Measurements from ENCODE around the gene KCNK16.

DNA sequence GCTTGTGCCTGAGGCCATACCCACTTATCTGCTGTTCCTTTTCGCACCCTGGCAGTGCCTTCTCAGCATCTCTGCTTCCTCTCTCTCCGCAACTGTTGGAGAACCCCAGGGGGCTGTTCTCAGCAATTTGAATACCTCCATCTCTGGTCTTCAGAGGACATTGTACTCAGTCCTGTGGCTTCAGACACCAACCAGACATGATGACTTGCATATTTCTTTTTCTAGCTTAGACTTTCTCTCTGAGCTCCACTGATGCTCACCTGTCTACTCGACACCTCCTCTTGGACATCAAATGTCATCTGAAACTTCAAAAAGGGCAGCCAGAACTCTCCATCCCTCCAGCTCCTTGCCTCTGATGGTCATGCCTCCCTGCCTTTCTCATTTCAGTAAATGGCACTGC, 18.9 kb upstream of the KCNK16 start:
- TF ChIP-seq, protein P1, sequence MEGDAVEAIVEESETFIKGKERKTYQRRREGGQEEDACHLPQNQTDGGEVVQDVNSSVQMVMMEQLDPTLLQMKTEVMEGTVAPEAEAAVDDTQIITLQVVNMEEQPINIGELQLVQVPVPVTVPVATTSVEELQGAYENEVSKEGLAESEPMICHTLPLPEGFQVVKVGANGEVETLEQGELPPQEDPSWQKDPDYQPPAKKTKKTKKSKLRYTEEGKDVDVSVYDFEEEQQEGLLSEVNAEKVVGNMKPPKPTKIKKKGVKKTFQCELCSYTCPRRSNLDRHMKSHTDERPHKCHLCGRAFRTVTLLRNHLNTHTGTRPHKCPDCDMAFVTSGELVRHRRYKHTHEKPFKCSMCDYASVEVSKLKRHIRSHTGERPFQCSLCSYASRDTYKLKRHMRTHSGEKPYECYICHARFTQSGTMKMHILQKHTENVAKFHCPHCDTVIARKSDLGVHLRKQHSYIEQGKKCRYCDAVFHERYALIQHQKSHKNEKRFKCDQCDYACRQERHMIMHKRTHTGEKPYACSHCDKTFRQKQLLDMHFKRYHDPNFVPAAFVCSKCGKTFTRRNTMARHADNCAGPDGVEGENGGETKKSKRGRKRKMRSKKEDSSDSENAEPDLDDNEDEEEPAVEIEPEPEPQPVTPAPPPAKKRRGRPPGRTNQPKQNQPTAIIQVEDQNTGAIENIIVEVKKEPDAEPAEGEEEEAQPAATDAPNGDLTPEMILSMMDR (conservative IDR thresholded peaks at IDR 0.05 in 1 of 2, IDR thresholded peaks at IDR 0.05 in 1 of 2; ENCODE audit: low read depth in 1 of 2, low read length in 2 of 2): no peak
- TF ChIP-seq EZH2 (IDR thresholded peaks at IDR 0.05; ENCODE audit: low read length, missing control alignments): no peak

Measured in fibroblast of lung (primary cell).